GM19324 (cell line): Measurements from ENCODE around the gene ATP6V1G2.
A peak's percentile ranks its signal among the peaks of the same experiment; 100 is the strongest.
"Not testable (repeated sequence)": the region's sequence is repeated elsewhere in the genome, so short reads cannot be mapped to it uniquely, and the experiment has no call there.

Experiments
- ATAC-seq: cut with Tn5 transposase; IDR thresholded peaks from one replicate; pipeline ENCODE4 v1.9.1; 2021; ENCODE audit warnings: mild to moderate bottlenecking, moderate library complexity; ENCODE audit not compliant: unreplicated experiment, low FRiP score

Gene ATP6V1G2

DNA sequence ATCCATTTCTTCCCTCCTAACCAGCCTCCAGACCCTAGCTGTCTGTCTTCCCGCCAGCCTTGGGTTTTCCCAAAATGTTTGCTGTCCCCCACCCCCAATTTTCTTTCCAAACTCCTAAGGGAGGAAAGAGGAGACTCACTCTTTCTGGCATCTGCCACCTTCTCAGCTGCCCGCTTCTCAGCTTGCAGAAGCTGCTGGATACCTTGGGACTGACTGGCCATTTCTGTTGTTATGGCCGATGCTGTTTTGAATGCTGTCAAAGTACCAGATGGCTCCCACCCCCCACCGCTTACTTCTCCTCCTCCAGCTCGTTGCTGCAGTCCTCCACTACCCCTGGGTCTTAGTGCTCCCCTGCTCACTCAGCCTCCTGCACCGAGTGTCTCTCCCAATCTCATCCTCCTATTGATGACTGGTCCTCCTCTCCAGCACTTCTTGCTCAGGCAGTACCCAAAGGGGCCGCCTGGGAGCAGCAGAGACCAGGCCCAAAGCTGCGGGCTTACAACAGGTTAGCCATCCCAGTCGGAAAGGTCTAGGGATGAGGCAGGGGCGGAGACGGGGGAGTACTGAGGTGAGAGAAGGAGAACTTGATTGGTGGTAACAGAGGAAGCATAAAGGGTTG lies at the start of gene ATP6V1G2:
Gene ATP6V1G2 (minus strand): TSS at position 270 of the 619 bp plus-strand sequence. CDS start 49 bp downstream, at position 221.
- no peak for ATAC-seq

GRCh38 chr6:31592396-31592771 lies 46.0 kb upstream of the ATP6V1G2 start:
- no peak for ATAC-seq

GRCh38 chr6:31590691-31591090 lies 44.3 kb upstream of the ATP6V1G2 start:
- ATAC-seq = not testable (repeated sequence)

DNA sequence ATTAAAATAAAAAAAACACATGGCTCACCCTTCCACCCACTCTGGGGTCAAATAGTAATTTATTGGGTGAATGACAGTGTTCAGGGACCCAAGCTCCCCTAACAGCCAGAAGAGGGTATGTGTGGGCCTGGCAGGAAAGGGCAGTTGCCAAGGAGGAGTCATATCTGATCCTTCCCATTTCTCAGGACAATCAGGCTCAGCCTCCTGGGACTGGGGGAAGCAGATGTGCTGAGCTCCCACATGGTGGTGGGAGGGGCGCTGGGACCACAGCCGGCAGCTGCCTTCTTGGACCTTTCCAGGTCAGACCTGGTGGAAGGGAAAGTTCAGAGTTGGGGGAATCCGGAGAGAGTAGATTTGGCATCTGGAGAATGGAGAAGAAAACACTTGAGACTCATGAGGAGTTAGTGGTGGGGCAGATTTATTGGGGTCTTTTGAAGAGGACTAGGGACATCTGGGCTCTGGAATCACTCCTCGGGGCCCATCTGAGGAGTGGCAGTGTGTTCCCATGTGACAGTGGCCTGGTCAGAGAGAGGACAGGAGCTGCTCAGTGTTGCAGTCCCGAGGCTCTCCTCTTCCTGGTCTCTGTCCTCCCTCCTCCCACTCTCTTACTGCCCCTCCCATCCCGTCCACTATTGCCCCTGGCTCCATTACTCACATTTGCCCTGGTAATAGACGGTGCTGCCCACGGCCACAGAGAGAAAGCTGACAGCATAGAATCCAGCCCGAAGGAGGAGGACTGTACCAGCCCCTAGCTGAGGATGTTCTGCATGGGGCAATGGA lies 42.7 kb upstream of the ATP6V1G2 start:
- no peak for ATAC-seq

- no peak for ATAC-seq
These were observed 41.7 kb upstream of the ATP6V1G2 start for GRCh38 chr6:31587791-31588777.

- no peak for ATAC-seq
These were observed 40.3 kb upstream of the ATP6V1G2 start for GRCh38 chr6:31586599-31587281.

DNA sequence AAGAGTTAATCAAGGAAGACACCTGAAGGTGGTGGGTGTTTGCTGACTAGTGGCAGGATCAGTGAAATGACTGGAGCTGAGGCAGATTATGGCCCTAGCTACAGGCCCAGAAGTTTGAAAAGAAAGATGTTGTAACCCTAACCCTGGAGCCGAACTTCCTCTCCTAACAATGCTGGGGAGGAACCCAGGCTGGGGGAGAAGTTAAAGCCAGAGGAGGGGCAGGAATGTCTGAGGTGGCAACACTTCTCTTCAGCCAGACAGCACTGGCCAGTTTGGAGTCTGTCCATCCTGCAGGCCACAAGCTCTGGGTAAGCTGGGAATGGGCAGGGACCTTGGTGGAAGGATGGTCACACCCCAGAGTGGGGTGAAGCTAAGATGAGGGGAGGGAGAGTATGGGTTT lies 39.6 kb upstream of the ATP6V1G2 start, which contains the start of gene LST1:
Gene LST1 (plus strand): TSS at position 270 of the 400 bp plus-strand sequence. CDS start 1,023 bp downstream, outside the sequence.
- ATAC-seq = no peak

GRCh38 chr6:31585491-31585890 lies 39.1 kb upstream of the ATP6V1G2 start:
- no peak for ATAC-seq

GRCh38 chr6:31582230-31582643 lies 35.8 kb upstream of the ATP6V1G2 start, which contains the start of gene LTB:
Gene LTB (minus strand): TSS chr6:31582424. CDS start chr6:31582417, 7 bp downstream.
- ATAC-seq = no peak

GRCh38 chr6:31581434-31582229 lies 35.2 kb upstream of the ATP6V1G2 start:
- no peak for ATAC-seq

DNA sequence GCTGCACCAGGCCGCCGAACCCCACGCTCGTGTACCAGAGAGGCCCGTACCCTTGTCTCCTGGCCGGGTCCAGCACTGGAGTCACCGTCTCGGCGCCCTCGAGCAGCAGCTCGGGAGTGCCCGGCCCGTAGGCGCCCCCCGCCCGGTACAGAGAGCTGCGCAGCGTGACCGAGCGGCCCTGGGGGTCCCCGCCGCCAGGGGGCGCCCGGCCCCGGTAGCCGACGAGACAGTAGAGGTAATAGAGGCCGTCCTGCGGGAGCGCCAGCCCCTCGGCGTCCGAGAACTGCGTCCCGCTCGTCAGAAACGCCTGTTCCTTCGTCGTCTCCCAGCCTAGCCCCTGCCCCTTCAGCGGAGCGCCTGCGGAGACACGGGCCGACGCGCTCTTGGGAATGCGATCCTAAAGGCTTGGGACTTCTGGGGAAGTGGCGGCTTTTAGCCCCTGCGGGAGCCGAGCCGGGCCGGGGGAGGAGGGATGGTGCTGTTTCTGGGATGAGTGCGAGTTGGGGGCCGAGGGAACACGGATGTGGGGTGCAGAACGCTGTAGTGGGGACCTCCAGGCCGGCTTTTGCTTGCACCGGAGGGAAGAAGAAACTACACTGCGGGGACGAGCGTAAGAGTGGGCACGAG lies 34.5 kb upstream of the ATP6V1G2 start:
- ATAC-seq = peak; percentile 48

DNA sequence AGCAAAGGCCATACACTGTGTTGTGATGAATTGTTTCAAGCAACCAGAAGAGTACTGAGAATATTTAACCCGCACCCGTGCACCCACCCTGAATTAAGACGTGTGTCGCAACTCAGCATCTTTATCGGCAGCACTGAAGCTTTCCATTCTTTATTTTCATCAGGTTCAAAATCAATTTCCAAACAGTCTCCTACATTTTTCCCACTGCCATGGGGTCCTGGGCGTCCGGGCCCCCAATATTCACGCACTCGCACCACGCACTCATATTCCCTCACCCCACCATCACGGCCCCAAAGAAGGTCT lies 34.0 kb upstream of the ATP6V1G2 start:
- no peak for ATAC-seq

- no peak for ATAC-seq
These were observed 33.4 kb upstream of the ATP6V1G2 start for GRCh38 chr6:31579546-31580437.

- ATAC-seq = no peak
These were observed 32.7 kb upstream of the ATP6V1G2 start for GRCh38 chr6:31579119-31579505.

GRCh38 chr6:31578184-31579118 lies 32.0 kb upstream of the ATP6V1G2 start:
- no peak for ATAC-seq

- ATAC-seq = no peak
These were observed 31.2 kb upstream of the ATP6V1G2 start for GRCh38 chr6:31577579-31577966.
